Measurements from ENCODE around the gene ADGRL3.
A peak's percentile ranks its signal among the peaks of the same experiment; 100 is the strongest.
"Not testable (repeated sequence)": the region's sequence is repeated elsewhere in the genome, so short reads cannot be mapped to it uniquely, and the experiment has no call there.

Gene ADGRL3

DNA sequence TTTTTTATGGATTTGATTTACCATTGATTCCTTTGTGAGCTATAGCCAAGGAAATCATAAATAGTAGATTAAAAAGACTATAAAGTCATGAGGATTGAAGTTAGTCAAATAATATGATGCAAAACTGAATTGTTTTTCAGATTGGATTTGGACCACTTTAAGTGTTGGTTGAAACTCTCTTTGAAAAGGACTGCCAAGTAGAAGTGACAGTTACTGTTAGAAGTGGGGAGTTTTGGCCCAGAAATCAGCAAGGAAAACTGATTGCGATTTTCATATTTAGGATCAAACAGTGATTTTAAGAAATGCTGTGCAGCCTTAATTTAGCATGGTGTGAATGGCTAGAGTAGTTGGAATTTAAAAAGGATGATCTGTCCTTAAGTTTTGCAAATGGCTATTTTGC lies 4.9 kb downstream of the ADGRL3 start:
- no peak for DNase-seq (ENCODE audit: low spot score)

DNA sequence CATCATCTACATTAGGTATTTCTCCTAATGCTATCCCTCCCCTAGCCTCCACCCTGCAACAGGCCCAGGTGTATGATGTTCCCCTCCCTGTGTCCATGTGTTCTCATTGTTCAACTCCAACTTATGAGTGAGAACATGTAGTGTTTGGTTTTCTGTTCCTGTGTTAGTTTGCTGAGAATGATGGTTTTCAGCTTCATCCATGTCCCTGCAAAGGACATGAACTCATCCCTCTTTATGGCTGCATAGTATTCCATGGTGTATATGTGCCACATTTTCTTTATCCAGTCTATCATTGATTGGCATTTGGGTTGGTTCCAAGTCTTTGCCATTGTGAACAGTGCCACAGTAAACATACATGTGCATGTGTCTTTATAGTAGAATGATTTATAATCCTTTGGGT lies 7.0 kb downstream of the ADGRL3 start:
- DNase-seq (ENCODE audit: low spot score) = not testable (repeated sequence)

DNA sequence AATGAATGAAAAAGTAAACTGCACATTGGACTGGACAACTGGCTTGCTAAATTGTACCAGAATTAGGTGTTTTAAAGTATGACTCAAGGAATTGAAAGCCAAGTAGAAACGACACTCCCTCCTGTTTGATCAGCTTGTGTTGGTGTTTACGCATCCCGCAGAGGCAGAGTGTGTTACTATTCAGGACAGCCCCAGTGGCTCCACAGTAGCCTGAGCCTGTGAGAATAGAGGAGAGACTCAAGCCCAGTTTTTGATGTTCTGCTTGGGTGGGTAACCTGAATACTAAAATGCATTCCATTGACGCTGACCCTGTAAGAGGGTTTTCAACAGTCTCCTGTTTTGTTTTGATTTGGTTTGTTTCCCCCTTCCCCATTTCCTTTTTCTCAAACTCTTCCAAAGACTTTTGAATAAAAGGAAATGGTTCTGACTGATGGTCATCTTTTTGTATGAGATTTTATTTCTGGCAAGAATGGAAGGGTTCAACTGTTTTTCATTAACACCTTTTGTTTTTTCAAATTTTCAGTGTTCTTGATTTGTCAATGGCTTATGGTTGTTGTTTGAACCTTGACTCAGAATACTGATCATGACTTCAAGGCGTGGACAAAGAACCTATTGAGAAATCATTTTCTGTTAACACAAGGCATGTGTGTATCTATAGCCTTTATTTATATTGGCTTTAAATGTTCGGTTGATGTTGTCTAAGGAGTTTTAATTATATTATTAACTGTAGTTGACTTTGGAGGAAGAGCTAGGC lies 10.2 kb downstream of the ADGRL3 start:
- peak; percentile 82 for DNase-seq (ENCODE audit: low spot score)

DNA sequence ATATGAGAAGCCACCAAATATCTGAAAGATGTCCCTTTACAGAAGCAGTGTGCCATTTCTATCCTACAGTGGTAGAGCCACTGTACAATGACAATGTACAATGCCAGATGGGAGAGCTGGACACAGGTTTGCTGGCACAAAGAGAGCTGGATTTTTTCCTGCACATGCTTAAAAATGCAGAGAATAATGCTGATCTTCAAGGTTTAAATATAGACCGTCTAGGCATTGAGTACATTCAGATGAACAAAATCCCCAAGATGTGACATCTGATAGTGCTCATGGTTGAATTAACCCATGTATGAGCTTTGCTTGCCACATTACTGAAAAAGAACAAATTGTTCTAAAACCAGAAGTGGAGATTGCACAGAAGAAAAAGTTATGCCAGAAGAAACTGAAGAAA lies 11.7 kb downstream of the ADGRL3 start:
- DNase-seq (ENCODE audit: low spot score) = no peak

DNA sequence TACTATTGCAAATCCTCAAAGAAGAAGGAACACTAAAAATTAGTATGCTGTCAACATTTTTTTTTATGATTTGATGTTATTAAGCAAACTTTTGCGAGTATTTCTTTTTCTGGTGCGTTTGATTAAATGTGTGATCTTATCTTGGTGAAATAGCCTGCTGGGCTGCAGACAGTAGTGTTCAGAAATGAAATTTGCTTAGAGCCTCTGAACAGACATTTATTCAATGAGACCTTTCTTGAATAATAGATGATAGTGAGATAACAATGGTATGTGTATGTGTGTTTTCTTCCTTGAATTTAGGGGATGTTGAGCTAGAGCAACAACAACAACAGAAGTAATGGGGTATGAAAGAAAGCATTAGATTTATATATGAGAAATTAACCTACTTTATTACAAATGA lies 12.7 kb downstream of the ADGRL3 start:
- DNase-seq (ENCODE audit: low spot score) = no peak

DNA sequence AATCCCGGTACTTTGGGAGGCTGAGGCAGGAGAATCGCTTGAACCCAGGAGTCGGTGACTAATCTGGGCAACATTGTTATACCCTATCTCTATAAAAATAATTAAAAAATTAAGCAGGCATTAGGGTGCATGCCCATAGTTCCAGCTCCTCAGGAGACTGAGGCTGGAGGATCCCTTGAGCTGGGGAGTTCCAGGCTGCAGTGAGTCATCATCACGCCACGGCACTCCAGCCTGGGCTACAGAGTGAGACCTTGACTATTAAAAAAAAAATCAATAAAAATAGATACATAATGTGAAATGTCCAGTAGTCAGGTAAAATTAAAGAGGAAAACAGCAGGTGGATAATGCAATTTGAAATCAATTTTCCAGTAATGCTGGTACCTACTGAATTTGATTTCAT lies 14.6 kb downstream of the ADGRL3 start:
- DNase-seq (ENCODE audit: low spot score) = no peak

DNA sequence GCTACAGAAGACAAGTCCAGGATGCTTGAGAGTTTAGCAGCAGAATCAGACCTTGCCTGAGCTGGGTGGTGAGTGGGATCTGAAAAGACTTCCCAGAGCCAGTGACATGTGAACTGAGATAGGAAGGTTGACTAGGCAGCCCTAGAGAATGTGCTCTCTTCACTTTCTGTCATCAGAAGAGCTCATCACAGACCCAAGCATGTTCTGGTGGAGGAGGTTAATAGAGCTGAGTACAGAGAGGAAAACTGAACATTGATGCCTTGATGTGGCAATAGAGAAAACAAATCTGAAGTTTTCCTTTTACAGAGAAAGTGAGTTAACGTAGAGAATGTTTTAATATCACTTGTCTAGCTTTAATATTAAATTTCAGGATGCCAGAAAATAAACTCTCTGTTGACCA lies 17.1 kb downstream of the ADGRL3 start:
- DNase-seq (ENCODE audit: low spot score) = no peak

DNA sequence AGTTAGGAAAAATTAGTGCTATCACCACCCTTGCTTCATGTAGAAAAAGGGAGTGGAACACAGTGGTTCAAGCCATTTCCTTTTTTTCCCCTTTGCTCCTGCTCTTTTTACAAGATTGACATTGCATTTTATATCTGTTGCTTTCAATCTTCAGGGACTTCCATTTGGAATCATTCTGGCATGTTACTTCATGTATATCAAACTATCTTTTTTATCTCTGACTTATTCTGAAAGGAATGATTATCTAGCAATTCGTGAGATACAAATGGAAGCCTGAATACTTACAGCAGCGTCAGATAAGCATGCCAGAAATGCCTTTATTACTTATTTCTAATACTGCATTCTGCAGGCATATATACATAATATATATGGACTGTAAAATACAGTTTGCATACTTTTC lies 20.4 kb downstream of the ADGRL3 start:
- no peak for DNase-seq (ENCODE audit: low spot score)

DNA sequence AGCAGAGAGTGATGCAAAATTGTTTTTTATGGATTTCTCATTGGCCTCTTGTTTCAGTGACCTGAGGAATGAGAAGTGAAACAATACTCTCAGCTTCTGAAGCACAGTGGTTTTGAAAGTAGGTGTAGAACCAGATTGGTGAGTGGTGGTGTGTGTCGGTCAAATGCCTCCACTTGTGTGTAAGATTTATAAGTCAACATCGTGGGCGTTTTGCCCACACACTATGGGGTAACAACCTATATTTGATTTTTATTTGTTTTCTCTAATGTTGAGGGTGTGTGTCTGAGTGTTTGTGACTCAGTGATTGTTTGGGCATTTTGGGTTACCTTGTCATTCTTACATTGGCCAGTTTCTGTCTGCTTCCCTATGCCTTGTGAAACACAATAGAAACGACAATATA lies 23.3 kb downstream of the ADGRL3 start:
- DNase-seq (ENCODE audit: low spot score) = no peak

DNA sequence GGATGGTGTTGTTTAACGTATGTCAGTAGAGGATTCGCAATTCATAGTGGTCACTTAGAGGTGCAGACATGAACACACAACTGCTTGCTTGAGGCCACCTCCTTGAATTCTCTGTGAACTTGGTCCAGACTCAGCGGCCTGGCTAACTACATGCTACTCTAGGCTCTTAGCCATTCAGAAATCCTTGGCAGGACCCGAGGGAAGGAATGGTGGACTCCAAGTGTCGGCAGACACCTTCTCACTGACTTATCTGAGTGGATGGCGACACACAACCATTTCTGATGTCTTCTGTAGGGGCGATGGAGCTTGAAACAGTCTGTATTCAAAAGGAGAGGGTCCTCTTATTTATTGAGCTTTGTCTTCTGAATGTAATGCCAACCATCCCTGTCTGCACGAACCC lies 24.4 kb downstream of the ADGRL3 start:
- DNase-seq (ENCODE audit: low spot score) = no peak

DNA sequence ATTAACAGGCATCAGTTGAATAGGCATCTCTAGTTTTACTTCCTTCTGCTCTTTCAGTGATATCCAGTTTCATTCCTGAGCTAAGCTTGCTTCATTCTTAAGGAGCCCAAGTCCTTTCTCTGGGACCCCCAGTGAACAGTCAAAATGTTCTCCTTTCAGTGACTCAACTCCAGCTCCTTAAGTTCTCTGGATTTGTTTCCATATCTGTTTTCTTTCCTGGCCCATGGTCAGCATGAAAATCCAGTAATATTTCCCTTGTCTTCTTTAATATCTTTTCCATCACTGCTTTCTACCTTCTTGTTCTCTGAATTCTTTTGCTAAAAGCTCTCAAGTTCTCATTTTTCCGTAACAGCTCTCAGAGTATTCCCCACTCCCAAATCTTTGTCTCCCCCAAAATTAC lies 25.5 kb downstream of the ADGRL3 start:
- DNase-seq (ENCODE audit: low spot score) = no peak

DNA sequence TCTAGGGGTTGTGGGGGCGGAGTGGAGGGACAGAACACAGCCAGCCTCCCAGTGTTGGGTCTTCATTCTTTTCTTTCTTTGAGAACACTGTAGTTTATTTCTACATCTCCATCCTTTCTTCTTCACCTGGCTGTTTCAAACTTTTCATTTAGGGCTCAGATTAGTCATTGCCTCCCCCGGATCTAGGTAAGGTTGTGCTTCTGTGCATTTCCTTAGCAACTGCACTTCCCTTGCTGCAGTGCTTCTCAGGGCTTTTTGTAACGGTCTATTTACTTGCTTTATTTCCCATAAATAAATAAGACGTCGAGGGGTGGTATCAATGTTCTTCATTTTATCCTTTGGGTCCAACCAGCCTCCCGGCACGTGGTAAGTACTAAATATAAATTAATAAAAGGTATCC lies 31.3 kb downstream of the ADGRL3 start:
- DNase-seq (ENCODE audit: low spot score) = no peak

DNA sequence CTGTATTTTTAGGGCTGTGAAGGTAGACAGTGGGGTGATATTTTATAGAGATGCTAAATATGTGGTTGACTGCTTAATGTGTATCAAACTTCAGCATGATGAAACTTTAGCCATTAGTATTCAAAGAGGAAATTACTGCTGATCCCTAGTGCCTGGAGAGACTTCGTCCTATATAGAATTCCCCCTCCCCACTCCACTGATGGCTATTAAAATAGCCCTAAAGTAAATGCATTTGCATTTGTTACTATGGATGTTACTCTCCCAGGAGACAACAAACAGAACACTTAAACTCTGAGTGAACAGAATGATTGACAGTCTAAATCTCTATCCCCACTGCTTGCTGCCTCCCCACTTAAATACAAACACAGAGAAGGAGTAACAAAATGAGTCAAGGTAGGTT lies 39.1 kb downstream of the ADGRL3 start:
- DNase-seq (ENCODE audit: low spot score) = no peak

DNA sequence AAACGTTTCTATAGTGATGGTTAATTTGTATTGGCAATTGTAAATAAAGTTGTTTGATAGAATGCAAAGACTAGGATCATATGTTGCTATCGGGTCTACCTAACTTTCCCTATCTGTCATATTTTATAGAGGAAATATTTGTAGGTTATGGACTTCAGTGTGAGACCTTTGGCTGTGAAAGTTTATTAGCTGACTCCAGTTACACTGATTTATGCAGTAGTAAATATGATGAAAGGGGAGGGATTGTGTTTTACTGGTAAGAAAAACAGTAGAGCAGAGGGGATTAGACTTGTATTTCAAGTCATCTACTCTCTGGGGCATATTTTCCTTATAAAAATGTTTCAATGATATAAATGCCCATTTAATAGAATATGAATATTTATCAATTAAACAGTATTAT lies 43.8 kb downstream of the ADGRL3 start:
- no peak for DNase-seq (ENCODE audit: low spot score)

DNA sequence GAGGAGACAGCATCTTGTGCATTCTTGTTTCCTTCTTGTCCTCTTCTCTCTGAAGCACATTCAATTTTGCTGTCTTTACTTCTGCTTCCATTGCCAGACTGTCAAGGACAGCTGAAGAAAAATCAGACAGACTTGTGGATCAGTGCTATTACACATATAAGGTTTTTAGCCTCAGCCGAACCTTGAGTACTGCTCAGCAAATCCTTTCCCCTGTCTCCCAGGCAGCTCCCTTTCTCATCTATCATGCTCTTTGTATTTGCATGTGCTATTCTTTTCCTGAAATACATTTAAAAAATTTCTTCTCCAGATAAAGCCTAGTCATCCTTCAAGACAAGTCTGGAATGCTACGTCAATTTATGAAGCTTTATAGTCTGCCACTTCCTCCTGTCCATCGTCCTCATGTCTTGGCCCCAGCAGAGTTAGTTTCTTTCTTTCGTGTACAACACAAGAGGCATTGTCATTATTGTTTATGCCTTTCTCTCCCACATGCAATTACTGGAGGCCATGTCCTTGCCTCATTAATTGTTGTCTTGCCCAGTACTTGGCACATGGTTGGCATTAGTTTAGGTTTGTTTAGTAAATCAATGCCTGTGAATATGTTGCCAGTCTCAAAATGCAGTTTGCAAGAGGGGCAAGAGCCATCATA lies 45.1 kb downstream of the ADGRL3 start:
- peak; percentile 71 for DNase-seq (ENCODE audit: low spot score)

DNA sequence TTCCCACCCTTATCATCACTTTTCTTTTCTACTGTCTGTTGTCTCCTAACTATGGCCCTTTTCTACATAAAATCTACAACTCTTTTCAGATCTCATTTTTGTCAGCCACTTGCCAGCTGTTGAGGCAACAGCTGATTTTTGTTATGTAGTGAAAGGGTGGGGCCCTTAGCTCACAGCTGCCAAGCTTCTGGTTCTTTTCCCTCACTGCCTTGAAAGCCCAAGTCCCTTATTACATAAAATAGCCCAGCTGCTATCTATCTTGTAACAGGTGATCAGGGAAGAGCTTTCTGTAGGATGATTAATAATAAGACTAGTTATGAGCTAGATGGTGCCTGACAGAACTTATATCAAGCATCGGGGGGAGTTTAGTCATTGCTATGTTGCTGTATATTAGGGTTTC lies 45.9 kb downstream of the ADGRL3 start:
- DNase-seq (ENCODE audit: low spot score) = no peak

DNA sequence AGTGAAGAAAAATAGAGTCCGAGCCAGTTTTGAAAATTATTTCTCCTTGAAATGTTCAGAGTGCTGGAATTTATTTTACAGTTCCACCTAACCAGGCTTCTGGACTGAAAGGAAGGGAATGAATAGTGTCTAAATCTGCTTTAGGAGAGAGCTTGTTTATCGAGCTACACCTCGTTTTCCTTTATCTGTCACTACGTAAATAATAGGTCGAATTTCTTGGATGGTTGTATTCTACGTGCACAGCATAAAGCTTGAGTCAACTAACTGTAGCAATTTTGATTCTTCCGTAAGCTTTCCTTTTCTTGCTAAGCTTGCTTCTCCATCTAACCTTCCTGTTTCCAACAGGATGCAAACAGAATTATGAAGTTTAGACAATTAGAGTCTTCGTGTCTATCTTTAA lies 48.6 kb downstream of the ADGRL3 start:
- no peak for DNase-seq (ENCODE audit: low spot score)

DNA sequence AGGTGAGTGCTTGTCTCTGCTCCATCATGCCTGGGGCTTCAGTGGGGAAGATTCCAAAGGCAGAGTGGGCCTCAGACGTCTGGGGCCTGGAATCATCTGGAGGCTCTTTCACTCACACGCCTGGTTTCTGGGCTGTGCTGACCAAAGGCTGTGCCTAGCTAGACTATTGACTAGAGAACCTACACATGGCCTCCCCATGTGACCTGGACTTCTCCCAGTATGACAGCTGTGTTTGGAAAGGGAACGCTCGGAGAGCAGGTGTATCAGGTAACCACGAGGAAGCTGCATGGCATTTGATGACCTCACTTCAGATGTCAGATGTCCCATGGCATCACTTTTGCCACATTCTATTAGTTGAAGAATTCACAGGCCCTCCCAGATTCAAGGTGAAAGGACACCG lies 51.0 kb downstream of the ADGRL3 start:
- DNase-seq (ENCODE audit: low spot score) = no peak

DNA sequence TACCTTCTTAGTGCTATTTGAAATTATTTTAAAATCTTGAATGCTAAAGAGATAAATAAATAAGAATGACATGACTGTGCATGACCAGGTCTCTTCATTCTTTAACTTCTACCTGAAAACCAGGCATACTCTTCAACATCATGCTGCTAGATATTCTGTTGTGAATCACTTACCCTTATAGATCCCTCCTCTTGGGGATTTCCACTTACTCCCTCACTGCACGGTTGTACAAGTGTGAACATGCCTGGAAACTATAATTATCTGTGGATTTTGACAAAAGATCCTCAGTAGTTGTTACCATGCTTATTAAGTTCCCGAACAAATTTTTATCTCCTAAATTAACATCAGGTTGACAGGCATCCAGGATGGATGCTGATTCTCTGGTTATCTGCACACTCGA lies 54.3 kb downstream of the ADGRL3 start:
- DNase-seq (ENCODE audit: low spot score) = no peak

DNA sequence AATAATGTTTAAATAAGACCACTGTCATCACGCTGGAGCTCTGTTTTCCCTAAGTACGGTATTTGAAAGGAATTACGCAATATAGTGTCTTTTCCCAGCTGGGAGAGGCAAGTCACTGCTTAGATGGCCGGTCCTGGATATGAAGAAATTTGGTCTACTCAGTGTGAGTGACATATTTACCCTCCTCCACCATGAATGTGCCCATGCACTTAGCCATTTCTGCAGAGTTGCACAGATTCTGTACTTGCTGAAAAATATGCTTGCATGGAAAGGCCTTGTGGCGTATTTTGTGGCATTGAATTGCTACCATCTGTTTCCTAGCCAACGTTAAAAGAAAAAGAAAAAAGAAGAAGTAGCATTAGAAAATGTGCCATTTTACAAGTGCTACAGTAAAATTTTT lies 73.1 kb downstream of the ADGRL3 start:
- no peak for DNase-seq (ENCODE audit: low spot score)

DNA sequence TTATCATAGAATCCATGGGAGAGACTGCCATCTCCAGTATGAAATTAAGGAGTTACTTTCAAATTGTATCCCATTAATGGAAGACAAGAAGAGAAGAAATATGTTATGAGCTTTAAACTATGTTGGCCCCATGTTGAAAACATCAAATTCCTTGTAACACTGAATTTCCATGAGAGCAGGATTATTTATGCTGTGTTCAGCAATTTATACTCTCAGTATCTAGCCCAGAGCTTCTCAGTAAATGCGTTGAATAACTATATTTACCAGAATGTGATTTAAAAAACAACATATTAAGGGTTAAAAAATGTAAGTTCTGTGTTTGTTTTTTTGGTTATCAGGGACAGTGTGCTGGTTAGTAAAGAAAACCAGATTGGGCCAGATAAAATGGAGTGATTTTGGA lies 74.2 kb downstream of the ADGRL3 start:
- DNase-seq (ENCODE audit: low spot score) = no peak

DNA sequence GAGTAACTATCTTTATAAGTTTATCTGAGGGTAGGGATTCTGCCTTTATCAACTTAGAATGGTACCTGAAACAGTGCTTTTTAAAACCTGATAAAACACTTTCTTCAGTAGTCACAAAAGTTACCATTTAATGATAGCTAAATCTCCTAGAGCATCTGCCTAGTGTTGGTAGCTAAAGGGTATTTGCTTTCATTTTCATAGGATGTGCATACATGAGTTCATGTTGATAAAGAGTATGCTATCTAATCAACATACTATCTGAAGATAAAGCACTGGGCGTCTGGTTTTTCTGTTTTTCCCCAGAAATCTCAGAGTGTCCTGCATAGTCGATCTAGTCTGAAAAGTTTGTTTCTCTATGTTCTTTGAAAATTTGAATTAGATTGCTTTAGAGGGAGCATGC lies 75.1 kb downstream of the ADGRL3 start:
- DNase-seq (ENCODE audit: low spot score) = no peak

DNA sequence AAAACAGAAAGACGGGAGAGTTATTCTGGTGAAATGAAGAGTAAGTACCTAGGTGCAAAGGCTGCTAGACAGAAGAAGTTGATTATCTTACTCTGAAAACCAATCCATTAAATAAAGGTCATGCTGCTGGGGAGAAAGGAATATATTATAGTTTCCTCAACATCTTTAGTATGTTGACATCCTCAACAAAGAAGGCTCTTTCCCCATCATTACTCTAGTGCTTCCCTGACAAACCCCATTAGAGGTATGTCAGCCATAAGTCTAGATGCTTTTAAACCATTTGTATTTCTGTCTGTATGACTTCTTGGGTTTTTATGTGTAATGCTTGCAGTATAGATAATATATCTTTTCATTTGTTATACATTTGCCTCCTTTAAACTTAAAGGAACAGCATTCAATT lies 75.9 kb downstream of the ADGRL3 start:
- DNase-seq (ENCODE audit: low spot score) = no peak
